Loucy (cell line): ENCODE data around the gene RCOR1.

Source experiments
- H2AFZ ChIP-seq: fragments of 200-600 bp; sonication (generic); 2 replicates; pipeline ENCODE4 v1.6.0; 2016; ENCODE audit warnings: antibody characterized with exemption, mild to moderate bottlenecking, low read length, moderate library complexity
- H3F3A ChIP-seq: fragments of 200-600 bp; 2 replicates; pipeline ENCODE4 v1.6.0; 2016; ENCODE audit warnings: antibody characterized with exemption, low read depth, mild to moderate bottlenecking
- H3K27me3 ChIP-seq: fragments of 200-600 bp; sonication (generic); 2 replicates; pipeline ENCODE4 v1.6.1; 2014; ENCODE audit warnings: low read length, mild to moderate bottlenecking; ENCODE audit not compliant: insufficient read depth, poor library complexity, severe bottlenecking
- H3K36me3 ChIP-seq: fragments of 200-600 bp; sonication (generic); 2 replicates; pipeline ENCODE4 v1.6.1; 2016; ENCODE audit warnings: low read length; ENCODE audit not compliant: insufficient read depth
- H3K4me1 ChIP-seq: fragments of 200-600 bp; sonication (generic); 2 replicates; pipeline ENCODE4 v1.5.1; 2014; ENCODE audit warnings: low read length, mild to moderate bottlenecking; ENCODE audit not compliant: insufficient read depth, poor library complexity, severe bottlenecking
- H3K4me2 ChIP-seq: fragments of 200-600 bp; sonication (generic); 2 replicates; pipeline ENCODE4 v1.6.0; 2014; ENCODE audit warnings: antibody characterized with exemption, low read length, low read depth, mild to moderate bottlenecking; ENCODE audit not compliant: poor library complexity, severe bottlenecking
- H3K4me3 ChIP-seq: fragments of 200-600 bp; sonication (generic); 2 replicates; pipeline ENCODE4 v1.5.1; 2014; ENCODE audit warnings: low read length, mild to moderate bottlenecking, mixed read lengths; ENCODE audit not compliant: poor library complexity, severe bottlenecking
- H3K79me2 ChIP-seq: fragments of 200-600 bp; sonication (generic); 2 replicates; pipeline ENCODE4 v1.6.1; 2014; ENCODE audit warnings: low read length; ENCODE audit not compliant: insufficient read depth
- H3K9ac ChIP-seq: fragments of 200-600 bp; sonication (generic); 2 replicates; pipeline ENCODE4 v1.6.0; 2014; ENCODE audit warnings: mild to moderate bottlenecking, low read depth, low read length, moderate library complexity; ENCODE audit not compliant: poor library complexity, severe bottlenecking
- H3K9me2 ChIP-seq: fragments of 200-600 bp; sonication (generic); replicated peaks from 2 replicates; pipeline ENCODE4 v1.6.1; 2016; ENCODE audit warnings: low read depth, low read length, mixed read lengths
- H3K9me3 ChIP-seq: fragments of 200-600 bp; sonication (generic); 2 replicates; pipeline ENCODE4 v1.6.1; 2014; ENCODE audit warnings: mild to moderate bottlenecking, antibody characterized with exemption, low read length, low read depth; ENCODE audit not compliant: insufficient read depth
- H4K20me1 ChIP-seq: fragments of 200-600 bp; sonication (generic); 2 replicates; pipeline ENCODE4 v1.6.0; 2014; ENCODE audit warnings: antibody characterized with exemption, low read length, mild to moderate bottlenecking; ENCODE audit not compliant: insufficient read depth, poor library complexity, severe bottlenecking
- EZH2phosphoT487 ChIP-seq: fragments of 200-600 bp; IDR thresholded peaks from 2 replicates; pipeline ENCODE4 v1.6.1; 2018; ENCODE audit warnings: antibody characterized with exemption, mild to moderate bottlenecking, moderate library complexity, borderline replicate concordance
- TF ChIP-seq, protein P1 (sequence below): fragments of 200-600 bp; sonication (generic); conservative IDR thresholded peaks from 2 replicates; pipeline ENCODE4 v1.5.1; 2014; ENCODE audit warnings: mild to moderate bottlenecking, antibody characterized with exemption, low read length

Gene RCOR1

DNA sequence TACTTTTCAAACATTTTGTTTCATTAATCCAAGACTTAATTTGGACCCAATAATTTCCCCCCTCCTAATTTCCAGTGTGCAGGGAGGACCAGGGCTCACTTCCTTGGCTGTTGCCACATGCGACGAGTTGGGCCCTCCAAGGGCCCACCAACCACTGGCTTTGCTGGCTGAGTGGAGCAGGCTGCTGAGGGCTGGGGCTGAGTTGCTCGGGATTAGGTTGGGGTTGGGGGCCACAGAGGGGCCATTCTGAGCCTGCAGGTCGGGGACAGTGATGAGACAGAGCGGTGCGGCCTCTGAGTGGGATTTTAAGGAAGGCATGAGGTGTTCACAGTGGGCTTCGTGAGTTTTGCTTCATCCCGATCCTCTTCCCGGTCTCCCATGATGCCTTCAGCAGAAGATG is 178.7 kb downstream of the RCOR1 start:
- Histone ChIP-seq H3K79me2 (no peaks in the 10 kb centered on the region), H4K20me1 (no peaks in the 10 kb centered on the region), H3K36me3 (no peaks in the 10 kb centered on the region), H3K4me1 (peaks cover 6% of the 10 kb centered on the region), H3K9ac (no peak overlapping the region), H3K4me2 (no peak overlapping the region), H3F3A (no peaks in the 10 kb centered on the region), H3K4me3 (no peak overlapping the region), H3K9me2 (no peaks in the 10 kb centered on the region), H3K27me3 (no peaks in the 10 kb centered on the region), H2AFZ (no peak overlapping the region), H3K9me3 (no peaks in the 10 kb centered on the region)
- TF ChIP-seq, protein P1, sequence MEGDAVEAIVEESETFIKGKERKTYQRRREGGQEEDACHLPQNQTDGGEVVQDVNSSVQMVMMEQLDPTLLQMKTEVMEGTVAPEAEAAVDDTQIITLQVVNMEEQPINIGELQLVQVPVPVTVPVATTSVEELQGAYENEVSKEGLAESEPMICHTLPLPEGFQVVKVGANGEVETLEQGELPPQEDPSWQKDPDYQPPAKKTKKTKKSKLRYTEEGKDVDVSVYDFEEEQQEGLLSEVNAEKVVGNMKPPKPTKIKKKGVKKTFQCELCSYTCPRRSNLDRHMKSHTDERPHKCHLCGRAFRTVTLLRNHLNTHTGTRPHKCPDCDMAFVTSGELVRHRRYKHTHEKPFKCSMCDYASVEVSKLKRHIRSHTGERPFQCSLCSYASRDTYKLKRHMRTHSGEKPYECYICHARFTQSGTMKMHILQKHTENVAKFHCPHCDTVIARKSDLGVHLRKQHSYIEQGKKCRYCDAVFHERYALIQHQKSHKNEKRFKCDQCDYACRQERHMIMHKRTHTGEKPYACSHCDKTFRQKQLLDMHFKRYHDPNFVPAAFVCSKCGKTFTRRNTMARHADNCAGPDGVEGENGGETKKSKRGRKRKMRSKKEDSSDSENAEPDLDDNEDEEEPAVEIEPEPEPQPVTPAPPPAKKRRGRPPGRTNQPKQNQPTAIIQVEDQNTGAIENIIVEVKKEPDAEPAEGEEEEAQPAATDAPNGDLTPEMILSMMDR, result no peak
- TF ChIP-seq EZH2phosphoT487, result no peak

DNA sequence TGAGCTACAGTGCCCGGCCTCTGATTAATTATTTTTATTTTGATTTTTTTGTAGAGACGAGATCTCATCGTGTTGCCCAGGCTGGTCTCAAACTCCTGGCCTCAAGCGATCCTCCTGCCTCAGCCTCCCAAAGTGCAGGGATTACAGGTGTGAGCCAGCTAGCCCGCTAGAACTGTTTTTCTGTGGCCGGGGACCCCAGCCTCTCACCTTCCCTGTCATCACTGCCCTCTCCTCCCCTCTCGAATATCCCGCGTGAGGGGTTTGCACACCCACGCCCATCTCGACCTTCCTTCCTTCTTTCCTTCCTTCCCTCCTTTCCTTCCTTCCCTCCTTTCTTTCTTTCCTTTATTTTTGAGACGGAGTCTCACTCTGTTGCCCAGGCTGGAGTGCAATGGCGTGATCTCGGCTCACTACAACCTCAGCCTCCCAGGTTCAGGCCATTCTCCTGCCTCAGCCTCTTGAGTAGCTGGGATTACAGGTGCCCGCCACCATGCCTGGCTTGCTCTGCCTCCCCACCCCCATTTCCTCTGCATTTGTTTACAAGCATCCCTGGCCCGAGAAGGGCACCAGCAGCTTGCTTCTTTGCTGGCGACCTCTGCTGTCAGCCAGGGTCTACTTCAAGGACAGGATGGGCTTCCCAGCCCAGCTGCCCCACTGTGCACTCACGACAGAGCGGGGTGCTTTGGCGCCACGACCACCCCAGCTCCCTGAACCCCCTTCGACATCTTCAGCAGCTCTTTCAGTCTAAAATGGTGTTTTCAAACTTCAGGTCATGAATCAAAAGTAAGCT is 180.5 kb downstream of the RCOR1 start:
- H3F3A ChIP-seq, result no peaks in the 10 kb centered on the region
- no peak overlapping the region for H3K4me2 ChIP-seq
- H3K36me3 ChIP-seq, result no peaks in the 10 kb centered on the region
- no peak overlapping the region for H3K4me3 ChIP-seq
- H2AFZ ChIP-seq, result 0 out of 2 replicates have a peak overlapping the region, but pooled peaks have one; percentile 19
- H3K4me1 ChIP-seq, result peaks cover 6% of the 10 kb centered on the region
- no peaks in the 10 kb centered on the region for H4K20me1 ChIP-seq
- no peaks in the 10 kb centered on the region for H3K9me3 ChIP-seq
- H3K27me3 ChIP-seq, result no peaks in the 10 kb centered on the region
- H3K79me2 ChIP-seq, result peaks cover 2% of the 10 kb centered on the region
- no peaks in the 10 kb centered on the region for H3K9me2 ChIP-seq
- no peak overlapping the region for H3K9ac ChIP-seq
- no peak for TF ChIP-seq EZH2phosphoT487
- TF ChIP-seq, protein P1, result peak; percentile 60

DNA sequence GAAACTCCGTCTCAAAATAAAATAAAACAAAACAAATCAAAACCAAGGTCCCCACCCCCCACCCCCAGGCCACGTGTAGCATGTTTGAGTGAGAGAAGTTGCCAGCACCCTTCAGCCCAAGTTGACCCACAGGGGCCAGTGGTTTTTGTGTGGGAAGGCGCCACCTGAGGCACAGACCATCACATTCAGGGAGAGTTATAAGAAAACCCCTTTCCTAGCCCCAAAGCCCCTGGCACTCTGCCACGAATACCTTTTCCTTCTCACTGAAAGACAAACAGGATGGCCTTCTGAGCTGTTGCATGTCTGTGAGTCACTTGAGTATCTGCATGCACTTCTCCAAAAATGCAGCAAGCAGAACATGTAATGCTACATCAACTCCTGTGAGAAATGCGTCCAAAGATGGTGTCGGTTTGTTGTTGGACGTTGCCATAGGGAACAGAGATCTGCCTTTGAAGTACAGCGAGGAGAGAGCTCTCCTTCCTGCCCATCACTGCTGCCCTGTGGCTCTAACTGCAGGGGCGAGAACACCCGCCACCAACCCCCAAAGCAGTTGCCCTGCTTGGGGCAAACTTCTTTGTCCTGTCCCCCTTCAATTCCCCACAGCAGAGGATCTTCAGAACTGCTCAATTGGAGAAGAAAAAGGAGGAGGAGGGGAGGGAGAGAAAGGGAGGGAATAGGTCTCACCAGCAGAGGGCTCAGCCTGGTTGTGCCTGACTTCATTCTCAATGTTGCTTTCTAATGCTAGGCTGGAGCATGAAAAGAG is 182.1 kb downstream of the RCOR1 start:
- Histone ChIP-seq H3K36me3 (no peaks in the 10 kb centered on the region), H3K4me2 (peak overlapping the region; percentile 44), H2AFZ (peak overlapping the region; percentile 18; the same call in 1 of the 2 replicates), H3K4me1 (peaks cover 20% of the 10 kb centered on the region), H4K20me1 (peaks cover 8% of the 10 kb centered on the region), H3F3A (no peaks in the 10 kb centered on the region), H3K9me3 (no peaks in the 10 kb centered on the region), H3K9me2 (no peaks in the 10 kb centered on the region), H3K27me3 (no peaks in the 10 kb centered on the region), H3K79me2 (peaks cover 18% of the 10 kb centered on the region), H3K9ac (no peak overlapping the region), H3K4me3 (no peak overlapping the region)
- TF ChIP-seq, protein P1, result peak; percentile 79
- no peak for TF ChIP-seq EZH2phosphoT487
